HEK293 (cell line): ENCODE measurements around the gene PACRG.

ENCODE experiments used
- ELK4 ChIP-seq: IDR thresholded peaks from 2 replicates; pipeline ENCODE4 v1.6.1; 2011; ENCODE audit warnings: mild to moderate bottlenecking, low read depth, low read length, borderline replicate concordance
- HOXC10 ChIP-seq: sonication (generic); formaldehyde crosslinking; IDR thresholded peaks from 2 replicates; pipeline ENCODE4 v1.8.1; 2023; ENCODE audit warnings: mild to moderate bottlenecking, missing genetic modification reagents
- IKZF3 ChIP-seq: fragments of 450-650 bp; IDR thresholded peaks from 2 replicates; pipeline ENCODE4 v1.5.0; 2018; ENCODE audit warnings: missing biosample characterization, mild to moderate bottlenecking, missing genetic modification characterization, moderate library complexity
- PRDM4 ChIP-seq: fragments of 450-650 bp; formaldehyde crosslinking; IDR thresholded peaks from 2 replicates; pipeline ENCODE4 v1.5.1; 2017; ENCODE audit warnings: missing biosample characterization, missing genetic modification characterization
- REST ChIP-seq: fragments of 450-650 bp; formaldehyde crosslinking; IDR thresholded peaks from 2 replicates; pipeline ENCODE4 v1.5.1; 2016; ENCODE audit warnings: missing biosample characterization, missing genetic modification characterization
- SCRT1 ChIP-seq: fragments of 450-650 bp; formaldehyde crosslinking; IDR thresholded peaks from 2 replicates; pipeline ENCODE4 v1.5.1; 2016; ENCODE audit warnings: missing biosample characterization, missing genetic modification characterization, borderline replicate concordance
- ZFP37 ChIP-seq: fragments of 450-650 bp; formaldehyde crosslinking; IDR thresholded peaks from 2 replicates; pipeline ENCODE4 v1.5.1; 2016; ENCODE audit warnings: missing biosample characterization, missing genetic modification characterization
- ZFP69B ChIP-seq: fragments of 450-650 bp; formaldehyde crosslinking; IDR thresholded peaks from 2 replicates; pipeline ENCODE4 v1.5.1; 2016; ENCODE audit warnings: missing biosample characterization, missing genetic modification characterization
- ZNF133 ChIP-seq: fragments of 450-650 bp; formaldehyde crosslinking; IDR thresholded peaks from 2 replicates; pipeline ENCODE4 v1.5.1; 2016; ENCODE audit warnings: missing biosample characterization, missing genetic modification characterization
- ZNF202 ChIP-seq: fragments of 450-650 bp; formaldehyde crosslinking; IDR thresholded peaks from 2 replicates; pipeline ENCODE4 v1.5.1; 2016; ENCODE audit warnings: missing biosample characterization, missing genetic modification characterization, borderline replicate concordance
- ZNF221 ChIP-seq: fragments of 450-650 bp; formaldehyde crosslinking; IDR thresholded peaks from 2 replicates; pipeline ENCODE4 v1.5.1; 2017; ENCODE audit warnings: missing biosample characterization, missing genetic modification characterization, borderline replicate concordance
- ZNF26 ChIP-seq: fragments of 450-650 bp; formaldehyde crosslinking; IDR thresholded peaks from 2 replicates; pipeline ENCODE4 v1.5.1; 2016; ENCODE audit warnings: missing biosample characterization, missing genetic modification characterization
- ZNF366 ChIP-seq: fragments of 450-650 bp; formaldehyde crosslinking; conservative IDR thresholded peaks from 2 replicates; pipeline ENCODE4 v1.5.1; 2016; ENCODE audit warnings: missing biosample characterization, missing genetic modification characterization
- ZNF488 ChIP-seq: fragments of 450-650 bp; formaldehyde crosslinking; IDR thresholded peaks from 2 replicates; pipeline ENCODE4 v1.5.1; 2016; ENCODE audit warnings: missing biosample characterization, missing genetic modification characterization
- ZNF518A ChIP-seq: fragments of 450-650 bp; formaldehyde crosslinking; conservative IDR thresholded peaks from 2 replicates; pipeline ENCODE4 v1.5.1; 2016; ENCODE audit warnings: low read depth, missing biosample characterization, missing genetic modification characterization
- ZNF549 ChIP-seq: fragments of 450-650 bp; IDR thresholded peaks from 2 replicates; pipeline ENCODE4 v1.5.1; 2018; ENCODE audit warnings: missing biosample characterization, missing genetic modification characterization, mild to moderate bottlenecking, inconsistent platforms, moderate library complexity
- ZNF561 ChIP-seq: fragments of 450-650 bp; IDR thresholded peaks from 2 replicates; pipeline ENCODE4 v1.5.1; 2018; ENCODE audit warnings: missing biosample characterization, missing genetic modification characterization, borderline replicate concordance
- ZNF626 ChIP-seq: fragments of 450-650 bp; sonication (Bioruptor Pico); formaldehyde crosslinking; IDR thresholded peaks from 2 replicates; pipeline ENCODE4 v1.5.1; 2018; ENCODE audit warnings: missing biosample characterization, missing genetic modification characterization, inconsistent platforms
- ZNF664 ChIP-seq: fragments of 450-650 bp; formaldehyde crosslinking; IDR thresholded peaks from 2 replicates; pipeline ENCODE4 v1.5.1; 2016; ENCODE audit warnings: missing biosample characterization, missing genetic modification characterization
- ZNF707 ChIP-seq: fragments of 450-650 bp; formaldehyde crosslinking; IDR thresholded peaks from 2 replicates; pipeline ENCODE4 v1.5.1; 2016; ENCODE audit warnings: missing biosample characterization, missing genetic modification characterization
- ZSCAN30 ChIP-seq: fragments of 450-650 bp; IDR thresholded peaks from 2 replicates; pipeline ENCODE4 v1.5.1; 2018; ENCODE audit warnings: missing biosample characterization, mild to moderate bottlenecking, missing genetic modification characterization, moderate library complexity
- ZSCAN5A ChIP-seq: fragments of 450-650 bp; formaldehyde crosslinking; IDR thresholded peaks from 2 replicates; pipeline ENCODE4 v1.5.1; 2016; ENCODE audit warnings: missing biosample characterization, missing genetic modification characterization

Gene PACRG

GRCh38 chr6:162727322-162728182, at the start of gene PACRG, which contains the start of gene PRKN (continued):
- TF ChIP-seq ZNF518A (tag by site-specific recombination) (no peak), ZFP69B (tag by site-specific recombination) (no peak), PRDM4 (tag by site-specific recombination) (no peak; the same call in 1 of the 2 replicates), SCRT1 (tag by site-specific recombination) (no peak), ZNF366 (tag by site-specific recombination) (no peak), ELK4 (no peak), ZNF664 (tag by site-specific recombination) (no peak), ZNF488 (tag by site-specific recombination) (no peak), ZSCAN5A (tag by site-specific recombination) (peak; percentile 80; the same call in 1 of the 2 replicates), ZFP37 (no peak), HOXC10 (CRISPR knock-in tag) (no peak), ZNF707 (tag by site-specific recombination) (no peak), IKZF3 (tag by site-specific recombination) (no peak), ZNF561 (peak; percentile 41; the same call in 1 of the 2 replicates), ZNF133 (tag by site-specific recombination) (no peak), ZNF221 (tag by site-specific recombination) (no peak), ZNF549 (tag by site-specific recombination) (no peak), REST (tag by site-specific recombination) (no peak), ZSCAN30 (tag by site-specific recombination) (0 out of 2 replicates have a peak, but pooled peaks have one; percentile 44), ZNF26 (tag by site-specific recombination) (no peak), ZNF626 (tag by site-specific recombination) (no peak), ZNF202 (tag by site-specific recombination) (no peak)
